ENCODE results near the gene PLA2G15.

PLA2G15 gene

DNA sequence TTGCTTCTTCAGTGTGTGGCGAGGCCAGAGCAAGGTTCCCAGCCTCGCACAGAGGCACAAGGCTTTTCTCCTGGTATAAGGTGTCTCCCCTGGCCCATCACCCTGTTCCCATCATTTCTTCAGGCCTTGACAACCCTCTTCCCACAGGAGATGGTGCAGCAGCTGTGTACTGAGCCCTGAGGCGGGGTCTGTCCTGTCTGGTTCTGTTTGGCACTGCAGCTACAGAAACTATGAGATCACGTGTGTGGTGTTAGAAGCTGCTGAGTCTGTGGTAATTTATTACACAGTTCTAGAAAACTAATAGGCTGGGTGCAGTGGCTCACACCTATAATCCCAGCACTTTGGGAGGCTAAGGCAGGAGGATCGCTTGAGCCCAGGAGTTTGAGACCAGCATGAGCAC is 7.2 kb downstream of the PLA2G15 start:
- H3K27ac Mint-ChIP-seq = peak overlapping the region; percentile 42
- DNase-seq (no peak), ATAC-seq (replicated peaks) (no peak)
- peaks cover 14 to 33% of the 10 kb centered on the region in 2 donors for H3K36me3 Mint-ChIP-seq
- H3K4me3 Mint-ChIP-seq = no peak overlapping the region
- no peaks in the 10 kb centered on the region for H3K27me3 Mint-ChIP-seq
- peaks cover 20 to 35% of the 10 kb centered on the region in 2 donors for H3K4me1 Mint-ChIP-seq
- H3K9me3 Mint-ChIP-seq = no peaks in the 10 kb centered on the region

DNA sequence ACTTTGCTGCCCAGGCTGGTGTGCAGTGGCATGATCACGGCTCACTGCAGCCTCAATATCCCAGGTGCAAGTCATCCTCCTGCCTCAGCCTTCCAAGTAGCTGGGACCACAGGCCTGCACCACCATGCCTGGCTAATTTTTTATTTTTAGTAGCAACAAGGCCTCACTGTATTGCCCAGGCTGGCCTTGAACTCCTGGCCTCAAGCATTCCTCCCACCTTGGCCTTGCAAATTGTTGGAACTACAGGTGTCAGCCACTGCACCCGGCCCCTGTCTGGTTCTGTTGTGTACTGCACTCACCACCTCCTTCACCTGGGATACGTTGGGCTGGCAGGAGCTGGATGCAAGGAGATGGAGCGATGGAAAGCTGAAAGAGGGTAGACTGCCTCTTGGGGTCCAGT is 8.5 kb downstream of the PLA2G15 start:
- Mint-ChIP-seq H3K9me3 (no peaks in the 10 kb centered on the region), H3K36me3 (peaks cover 19 to 40% of the 10 kb centered on the region in 2 donors), H3K4me3 (no peak overlapping the region), H3K4me1 (peaks cover 26 to 39% of the 10 kb centered on the region in 2 donors), H3K27me3 (no peaks in the 10 kb centered on the region), H3K27ac (no peak overlapping the region)
- DNase-seq (no peak), ATAC-seq (replicated peaks) (no peak)

DNA sequence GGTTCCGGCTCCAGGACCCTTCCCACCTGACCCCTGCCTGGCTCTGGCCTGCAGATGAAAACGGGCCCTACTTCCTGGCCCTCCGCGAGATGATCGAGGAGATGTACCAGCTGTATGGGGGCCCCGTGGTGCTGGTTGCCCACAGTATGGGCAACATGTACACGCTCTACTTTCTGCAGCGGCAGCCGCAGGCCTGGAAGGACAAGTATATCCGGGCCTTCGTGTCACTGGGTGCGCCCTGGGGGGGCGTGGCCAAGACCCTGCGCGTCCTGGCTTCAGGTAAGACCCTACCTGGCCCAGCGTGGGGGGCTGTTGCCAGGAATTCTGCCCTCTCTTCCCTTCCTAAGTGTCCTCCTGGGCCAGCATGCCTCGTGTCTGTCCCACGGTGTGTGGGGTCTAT is 10.5 kb downstream of the PLA2G15 start:
- Mint-ChIP-seq H3K36me3 (peaks cover 14 to 36% of the 10 kb centered on the region in 2 donors), H3K4me3 (no peak overlapping the region), H3K9me3 (no peaks in the 10 kb centered on the region), H3K27ac (no peak overlapping the region), H3K4me1 (peaks cover 26 to 46% of the 10 kb centered on the region in 2 donors), H3K27me3 (no peaks in the 10 kb centered on the region)
- ATAC-seq (replicated peaks) = no peak
- no peak for DNase-seq

DNA sequence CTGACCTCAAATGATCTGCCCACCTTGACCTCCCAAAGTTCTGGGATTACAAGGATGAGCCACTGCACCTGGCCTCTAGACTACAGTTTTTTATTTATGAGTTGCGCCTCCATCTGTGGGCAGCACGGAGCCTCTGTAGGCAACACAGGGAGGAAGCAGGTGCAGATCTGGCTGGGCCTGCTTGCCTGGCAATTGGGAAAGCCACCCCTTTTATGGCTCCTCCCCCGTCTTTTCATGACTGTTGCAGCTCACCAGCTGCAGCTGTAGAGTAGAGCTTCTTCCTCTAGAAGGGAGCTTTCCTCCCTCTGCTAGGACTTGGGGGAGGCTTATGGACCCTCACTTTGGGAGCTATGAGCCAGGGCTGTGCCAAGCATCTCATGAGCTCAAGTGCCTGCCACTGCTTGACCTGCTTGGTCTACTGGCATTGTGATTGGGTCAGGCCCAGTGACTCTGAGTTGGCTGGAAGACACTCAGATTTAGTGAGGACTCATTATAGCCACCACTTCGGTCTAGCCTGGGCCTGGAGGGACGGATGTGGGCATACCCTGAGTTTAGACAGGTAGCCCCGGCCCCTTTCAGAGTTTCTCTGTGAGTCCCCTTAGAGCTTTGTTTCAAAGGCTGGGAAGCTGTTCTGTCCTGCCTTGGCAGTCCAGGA is 12.2 kb downstream of the PLA2G15 start:
- peaks cover 26 to 44% of the 10 kb centered on the region in 2 donors for H3K4me1 Mint-ChIP-seq
- H3K27me3 Mint-ChIP-seq = no peaks in the 10 kb centered on the region
- ATAC-seq (replicated peaks) (peak; percentile 71 to 78), DNase-seq (peak; percentile 59)
- H3K4me3 Mint-ChIP-seq = peak overlapping the region in 1 of 2 donors; percentile 46
- peaks cover 11 to 28% of the 10 kb centered on the region in 2 donors for H3K36me3 Mint-ChIP-seq
- H3K27ac Mint-ChIP-seq = peak overlapping the region; percentile 94
- H3K9me3 Mint-ChIP-seq = no peaks in the 10 kb centered on the region

DNA sequence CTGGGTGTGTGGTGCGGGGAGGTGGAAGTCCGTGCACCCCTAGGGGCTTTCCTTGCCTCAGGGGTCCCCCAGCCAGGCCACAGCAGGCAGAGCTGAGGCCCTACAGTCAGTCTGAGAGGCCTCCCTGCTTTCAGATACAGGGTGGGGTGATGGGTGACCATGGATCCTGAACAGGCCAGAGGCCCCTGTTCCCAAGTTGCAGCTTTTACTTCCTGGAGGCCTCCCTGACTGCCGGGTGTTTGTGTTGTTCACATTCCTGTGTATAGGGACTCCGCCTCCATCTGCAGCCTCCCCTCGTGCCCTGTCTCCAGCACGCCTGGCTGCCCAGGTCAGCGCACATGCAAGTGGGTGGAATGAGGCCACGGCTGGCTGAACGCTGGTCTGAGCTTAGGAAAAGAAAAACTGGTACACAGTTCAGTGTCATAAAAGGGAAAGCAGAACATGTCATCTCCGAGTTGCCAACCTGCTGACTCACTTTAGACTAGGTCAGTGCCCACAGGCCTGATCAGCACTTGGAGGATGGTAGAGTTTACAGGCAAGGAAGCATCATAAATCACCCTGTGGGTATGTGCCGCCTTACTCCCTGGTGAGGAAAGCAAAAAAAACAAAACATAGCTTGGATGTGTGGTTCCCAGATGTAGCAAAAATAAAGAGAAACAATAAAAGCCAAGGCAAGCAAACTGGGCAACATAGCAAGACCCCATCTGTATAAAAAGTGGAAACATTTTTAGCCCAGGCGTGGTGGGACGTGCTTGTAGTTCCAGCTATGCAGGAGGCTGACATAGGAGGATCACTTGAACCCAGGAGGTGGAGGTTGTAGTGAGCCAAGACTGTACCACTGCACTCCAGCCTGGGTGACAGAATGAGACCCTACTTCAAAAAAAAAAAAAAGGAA is 13.0 kb downstream of the PLA2G15 start:
- peak overlapping the region; percentile 94 for H3K27ac Mint-ChIP-seq

DNA sequence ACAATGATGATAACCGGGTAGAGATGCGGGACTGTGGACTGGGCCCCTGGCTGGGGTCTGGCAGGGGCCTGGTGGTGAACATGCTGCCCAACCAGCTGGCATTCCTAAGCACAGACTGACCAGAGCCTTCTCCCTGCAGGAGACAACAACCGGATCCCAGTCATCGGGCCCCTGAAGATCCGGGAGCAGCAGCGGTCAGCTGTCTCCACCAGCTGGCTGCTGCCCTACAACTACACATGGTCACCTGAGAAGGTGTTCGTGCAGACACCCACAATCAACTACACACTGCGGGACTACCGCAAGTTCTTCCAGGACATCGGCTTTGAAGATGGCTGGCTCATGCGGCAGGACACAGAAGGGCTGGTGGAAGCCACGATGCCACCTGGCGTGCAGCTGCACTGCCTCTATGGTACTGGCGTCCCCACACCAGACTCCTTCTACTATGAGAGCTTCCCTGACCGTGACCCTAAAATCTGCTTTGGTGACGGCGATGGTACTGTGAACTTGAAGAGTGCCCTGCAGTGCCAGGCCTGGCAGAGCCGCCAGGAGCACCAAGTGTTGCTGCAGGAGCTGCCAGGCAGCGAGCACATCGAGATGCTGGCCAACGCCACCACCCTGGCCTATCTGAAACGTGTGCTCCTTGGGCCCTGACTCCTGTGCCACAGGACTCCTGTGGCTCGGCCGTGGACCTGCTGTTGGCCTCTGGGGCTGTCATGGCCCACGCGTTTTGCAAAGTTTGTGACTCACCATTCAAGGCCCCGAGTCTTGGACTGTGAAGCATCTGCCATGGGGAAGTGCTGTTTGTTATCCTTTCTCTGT is 14.0 kb downstream of the PLA2G15 start:
- Mint-ChIP-seq H3K4me3 (no peak overlapping the region), H3K36me3 (peaks cover 9 to 22% of the 10 kb centered on the region in 2 donors), H3K9me3 (no peaks in the 10 kb centered on the region), H3K27me3 (no peaks in the 10 kb centered on the region), H3K27ac (no peak overlapping the region), H3K4me1 (peaks cover 31 to 55% of the 10 kb centered on the region in 2 donors)
- DNase-seq (no peak), ATAC-seq (replicated peaks) (no peak)

More for the DNA sequence above, 13.0 kb downstream of the PLA2G15 start:
- ATAC-seq (replicated peaks) (peak; percentile 78 to 80), DNase-seq (peak; percentile 63)
- Mint-ChIP-seq H3K36me3 (peaks cover 11 to 25% of the 10 kb centered on the region in 2 donors), H3K9me3 (no peaks in the 10 kb centered on the region), H3K27me3 (no peaks in the 10 kb centered on the region), H3K4me1 (peaks cover 24 to 46% of the 10 kb centered on the region in 2 donors), H3K4me3 (peak overlapping the region; percentile 33 to 43)

DNA sequence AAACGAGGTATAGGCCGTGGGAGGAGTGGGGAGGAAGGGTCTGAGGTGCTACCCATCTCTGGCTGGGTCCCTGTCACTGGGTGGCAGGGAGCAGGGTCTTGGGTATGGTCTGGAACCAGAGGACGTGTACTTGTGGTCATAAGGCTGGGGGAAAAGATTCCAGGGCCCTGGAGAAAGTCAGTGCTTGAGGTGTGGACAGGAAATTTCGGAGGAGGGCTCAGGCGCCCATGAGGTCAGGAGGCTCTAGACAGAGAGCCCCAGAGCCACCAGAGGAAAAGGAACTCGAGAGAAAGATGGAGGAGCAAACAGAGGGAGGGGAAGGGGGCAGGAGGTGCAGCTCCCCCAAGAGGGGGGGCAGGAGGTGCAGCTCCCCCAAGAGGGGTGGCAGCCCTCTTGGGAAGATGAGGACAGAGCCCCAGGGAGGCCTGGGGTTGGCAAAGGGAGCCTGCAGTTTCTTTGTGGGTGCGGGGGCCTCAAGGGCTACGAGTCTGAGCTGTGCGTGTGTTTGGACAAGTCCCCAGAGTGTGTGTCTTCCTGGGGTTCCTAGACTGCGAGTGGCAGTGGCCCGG is 18.5 kb downstream of the PLA2G15 start:
- DNase-seq = no peak
- Mint-ChIP-seq H3K4me3 (peak overlapping the region; percentile 92 to 99), H3K4me1 (peaks cover 32 to 63% of the 10 kb centered on the region in 2 donors), H3K9me3 (no peaks in the 10 kb centered on the region), H3K36me3 (peaks cover 10 to 15% of the 10 kb centered on the region in 2 donors), H3K27me3 (no peaks in the 10 kb centered on the region), H3K27ac (peak overlapping the region; percentile 98)
- ATAC-seq (replicated peaks) = no peak

DNA sequence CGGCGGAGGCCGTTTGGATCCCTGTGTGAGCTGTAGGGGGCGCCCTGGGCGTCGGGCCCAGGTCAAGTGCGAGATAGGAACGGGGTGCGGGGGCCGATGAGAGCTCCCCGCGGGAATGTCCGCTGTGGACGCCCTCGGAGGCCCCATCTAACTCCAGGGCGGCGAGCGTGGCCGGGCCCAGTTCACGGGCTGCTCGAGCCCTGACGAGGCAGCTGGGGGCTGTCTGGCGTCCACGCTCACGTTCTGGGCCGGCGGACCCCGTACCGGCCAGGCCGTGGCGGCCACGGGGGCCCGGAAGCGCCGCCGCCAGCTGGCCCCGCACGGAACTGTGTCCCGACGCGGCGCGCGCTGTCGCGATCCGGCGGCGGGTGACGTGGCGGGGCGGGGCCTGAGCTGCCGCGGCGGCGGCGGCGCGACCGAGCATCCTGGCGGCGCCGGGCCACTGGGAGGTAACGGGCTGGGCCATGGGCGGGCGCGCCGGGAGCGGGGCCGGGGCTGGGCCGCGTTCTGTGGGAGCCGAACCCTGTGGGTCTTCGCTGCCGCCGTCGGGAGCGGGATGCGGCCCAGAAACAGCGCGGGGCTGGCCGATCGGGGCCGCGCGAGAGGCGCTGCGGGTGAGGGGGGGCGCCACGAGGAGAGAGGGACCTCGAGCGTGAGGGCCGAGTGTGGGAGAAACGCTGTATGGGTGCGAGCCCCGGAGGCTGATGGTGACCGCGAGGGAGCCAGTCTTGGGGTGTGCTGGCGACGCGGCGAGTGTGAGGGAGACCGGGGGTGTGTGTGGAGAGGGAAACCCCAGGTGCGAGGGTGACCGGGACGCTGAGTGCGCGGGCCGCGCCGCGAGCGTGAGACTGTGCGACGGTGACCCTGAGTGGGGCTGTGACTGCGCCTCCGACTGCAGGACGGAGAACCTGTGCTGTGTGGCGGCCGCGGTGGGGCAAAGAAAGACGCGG is 19.2 kb downstream of the PLA2G15 start, which contains the start of gene SLC7A6:
Gene SLC7A6 (plus strand): TSS at position 399 of the 950 bp plus-strand sequence. CDS start 10,201 bp downstream, outside the sequence.
- peak within 1 kb of the TSS; percentile 92 to 99 for H3K4me3 Mint-ChIP-seq
- H3K27ac Mint-ChIP-seq = peak within 1 kb of the TSS; percentile 98
- peaks cover 37 to 62% of the 10 kb centered on the region in 2 donors for H3K4me1 Mint-ChIP-seq
- peak; percentile 86 for DNase-seq
- ATAC-seq (replicated peaks) = peak; percentile 76 to 81
- no peaks in the 10 kb centered on the region for H3K27me3 Mint-ChIP-seq
- H3K9me3 Mint-ChIP-seq = no peaks in the 10 kb centered on the region
- H3K36me3 Mint-ChIP-seq = peaks cover 14 to 15% of the 10 kb centered on the region in 2 donors

DNA sequence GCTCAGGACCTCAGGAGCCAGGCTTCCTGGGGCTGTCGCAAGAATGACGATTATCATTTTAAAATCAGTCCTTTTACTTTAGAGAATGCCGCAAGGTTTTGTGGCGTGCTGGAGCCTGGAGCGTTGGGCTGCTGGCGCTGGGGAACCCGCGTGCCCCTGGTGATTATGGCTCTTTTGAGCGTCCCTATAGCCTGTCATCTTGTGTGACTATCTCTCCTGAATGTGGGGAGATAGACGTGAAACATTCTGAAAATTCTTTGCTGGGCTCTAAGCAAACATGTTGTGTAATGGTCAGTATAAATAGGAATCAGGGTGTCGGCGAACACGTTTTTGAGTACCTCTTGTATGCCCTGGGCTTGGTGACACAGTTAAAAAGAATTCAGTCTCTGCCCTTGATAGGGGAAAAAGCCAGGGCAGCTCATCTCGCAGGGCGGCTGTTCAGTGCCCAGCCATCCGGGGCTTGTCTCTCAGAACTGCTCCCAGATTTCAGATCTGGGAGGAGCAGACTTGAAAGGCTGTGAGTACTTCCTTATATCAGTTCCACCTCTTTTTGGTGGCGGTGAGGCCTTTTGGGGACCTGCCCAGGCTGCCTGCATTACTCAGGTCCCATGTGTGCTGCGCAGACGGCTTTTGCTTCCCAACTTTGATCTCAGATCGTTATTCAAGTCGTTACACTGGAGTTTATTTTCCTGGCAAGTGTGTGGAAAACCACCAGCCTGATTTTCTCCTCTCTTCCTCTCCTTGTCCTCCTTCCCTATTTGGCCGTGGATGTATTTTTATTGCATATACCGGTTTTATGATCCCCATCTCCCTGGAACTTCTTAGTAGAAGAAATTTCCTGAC is 20.1 kb downstream of the PLA2G15 start:
- ATAC-seq (replicated peaks) (peak; percentile 14 to 17), DNase-seq (peak; percentile 23)
- Mint-ChIP-seq H3K36me3 (peaks cover 15 to 17% of the 10 kb centered on the region in 2 donors), H3K27me3 (no peaks in the 10 kb centered on the region), H3K4me3 (peak overlapping the region; percentile 92 to 99), H3K9me3 (no peaks in the 10 kb centered on the region), H3K27ac (peak overlapping the region; percentile 98), H3K4me1 (peaks cover 44 to 69% of the 10 kb centered on the region in 2 donors)

DNA sequence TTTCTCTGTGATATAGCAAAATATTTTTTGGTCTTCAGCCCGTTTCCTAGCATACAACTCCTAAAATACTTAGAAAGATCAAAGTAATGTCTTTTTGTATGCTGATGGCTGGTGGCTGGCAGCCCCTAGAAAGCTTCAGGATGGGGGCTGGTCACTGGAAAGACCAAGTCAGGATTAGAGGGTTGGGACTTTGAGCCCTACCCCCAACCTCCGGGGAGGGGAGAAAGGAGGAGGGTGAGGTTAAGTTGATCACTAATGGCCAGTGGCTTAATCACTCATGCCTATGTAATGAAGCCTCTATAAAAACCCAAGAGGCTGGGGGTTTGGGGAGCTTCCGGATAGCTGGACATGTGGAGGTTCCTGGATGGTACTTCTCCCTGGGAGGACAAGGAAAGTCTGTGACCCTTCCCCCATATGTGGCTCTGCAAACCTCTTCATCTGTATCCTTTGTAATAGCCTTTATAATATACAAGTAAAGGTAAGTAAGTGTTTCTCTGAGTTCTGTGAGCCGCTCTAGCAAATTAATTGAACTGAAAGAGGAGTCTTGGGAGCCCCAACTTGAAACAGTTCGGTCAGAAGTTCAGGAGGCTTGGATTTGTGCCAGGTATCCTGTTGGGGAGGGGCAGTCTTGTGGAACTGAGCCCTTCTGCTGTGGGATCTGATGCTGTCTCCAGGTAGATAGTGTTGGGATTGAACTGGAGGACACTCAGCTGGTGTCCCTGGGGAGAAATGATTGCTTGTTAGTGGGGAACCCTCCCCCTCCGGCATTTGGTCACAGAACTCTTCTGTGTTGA is 22.6 kb downstream of the PLA2G15 start:
- Mint-ChIP-seq H3K4me3 (no peak overlapping the region), H3K36me3 (peaks cover 25 to 29% of the 10 kb centered on the region in 2 donors), H3K9me3 (no peaks in the 10 kb centered on the region), H3K4me1 (peaks cover 47 to 75% of the 10 kb centered on the region in 2 donors), H3K27me3 (no peaks in the 10 kb centered on the region), H3K27ac (peak overlapping the region; percentile 76)
- no peak for ATAC-seq (replicated peaks)
- DNase-seq = no peak

DNA sequence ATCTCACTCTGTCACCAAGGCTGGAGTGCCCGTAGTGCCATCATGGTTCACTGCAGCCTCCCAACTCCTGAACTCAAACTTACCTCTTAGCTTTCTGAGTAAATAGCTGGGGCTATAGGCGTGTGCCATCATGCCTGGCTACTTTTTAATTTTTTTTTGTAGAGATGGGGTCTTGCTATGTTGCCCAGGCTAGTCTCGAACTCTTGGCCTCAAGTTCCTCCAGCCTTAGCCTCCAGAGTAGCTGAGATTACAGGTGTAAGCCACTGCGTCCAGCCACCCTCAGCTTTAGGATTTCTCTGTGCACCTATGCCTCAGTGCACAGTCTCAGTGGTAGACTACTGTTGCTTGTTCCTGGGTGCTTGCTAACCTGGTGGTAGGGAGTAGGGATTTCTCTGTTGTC is 24.6 kb downstream of the PLA2G15 start:
- ATAC-seq (replicated peaks) (peak in 1 of 2 donors; percentile 31), DNase-seq (no peak)
- Mint-ChIP-seq H3K36me3 (peaks cover 40 to 48% of the 10 kb centered on the region in 2 donors), H3K4me1 (peaks cover 55 to 83% of the 10 kb centered on the region in 2 donors), H3K27me3 (no peaks in the 10 kb centered on the region), H3K4me3 (peak overlapping the region in 1 of 2 donors; percentile 51), H3K27ac (peak overlapping the region; percentile 74), H3K9me3 (no peaks in the 10 kb centered on the region)

All from stimulated activated naive B cell treated with anti-CD40 and anti-IgM and Interleukin-4, amounts not matched to agents 10 μg/mL and 1 μg/mL and 100 μg/mL, for 72 hours (primary cell).